HCT116 (cell line): ENCODE measurements around the gene MAP4K4. TPM values are rescaled to one million over a fixed set of nuclear protein-coding genes. Genes with fewer than 3 reads are reported as not detected.

Experiments used
- ATAC-seq: fragments of 200-7000 bp; cut with Tn5 transposase; 2 replicates; pipeline ENCODE4 v1.9.1; 2020; ENCODE audit warnings: mild to moderate bottlenecking, moderate library complexity
- BruUV-seq: library from RNA; stranded (reverse); fragments of 400-500 nt; replicated peaks from 2 replicates; lab custom pipeline; 2021; lab: Mats Ljungman, UMichigan
- CTCF ChIA-PET: fragments of 300-600 bp; sonication (Branson Sonifier 250); formaldehyde crosslinking; loops from one replicate; lab custom pipeline; 2021; ENCODE audit warnings: antibody characterized with exemption; lab: Charles Lee
- POLR2A ChIA-PET: fragments of 300-600, 350-600 bp; sonication (Branson Sonifier 250); formaldehyde crosslinking; loops from one replicate; lab custom pipeline; 2021; ENCODE audit warnings: antibody characterized with exemption; lab: Charles Lee
- RAD21 ChIA-PET, 2 experiments: fragments of 300-600 bp; sonication (Branson Sonifier 250); formaldehyde crosslinking; loops; one replicate each; lab custom pipeline; 2023; ENCODE audit warnings: low total read pairs in 2 of 2; ENCODE audit not compliant: uncharacterized antibody in 2 of 2, unreplicated experiment in 2 of 2, low non-redundant PET in 1 of 2; lab: Charles Lee
- DNase-seq: peaks from one replicate; pipeline ENCODE4 v3.0.0-alpha.2; 2010; ENCODE audit warnings: low read depth, low spot score
- H2AFZ ChIP-seq: fragments of 200-600 bp; shearing (Covaris generic), sonication (generic); 2 replicates; pipeline ENCODE4 v1.6.1; 2017; ENCODE audit warnings: low read depth, mixed run types, mixed read lengths, antibody characterized with exemption, low read length; ENCODE audit not compliant: poor library complexity, severe bottlenecking
- H3K27ac ChIP-seq: 2 replicates; pipeline ENCODE4 v1.5.1; 2012; ENCODE audit warnings: low read depth, low read length
- H3K27me3 ChIP-seq: fragments of 200-600 bp; sonication (generic); 2 replicates; pipeline ENCODE4 v1.6.1; 2016; ENCODE audit warnings: mixed run types, low read length, mixed read lengths; ENCODE audit not compliant: insufficient read depth
- H3K36me3 ChIP-seq, 2 experiments: fragments of 200-500 bp in 1 of 2; fragments of 200-600 bp in 1 of 2; sonication (Bioruptor generic) in 1 of 2; sonication (generic) in 1 of 2; 2 replicates each; pipeline versions ENCODE4 v1.5.1 to v1.6.1; 2014 to 2016; ENCODE audit warnings: low read length in 2 of 2, inconsistent platforms in 1 of 2, mixed read lengths in 1 of 2, mixed run types in 1 of 2; ENCODE audit not compliant: insufficient read depth in 2 of 2, control insufficient read depth in 1 of 2
- H3K4me1 ChIP-seq, 2 experiments: fragments of 200-600 bp in 1 of 2; sonication (generic) in 1 of 2; 2 replicates each; pipeline versions ENCODE4 v1.5.1 to v1.6.1; 2012 to 2017; ENCODE audit warnings: low read length in 2 of 2, inconsistent platforms in 1 of 2, mild to moderate bottlenecking in 1 of 2, mixed read lengths in 1 of 2, mixed run types in 1 of 2, moderate library complexity in 1 of 2; ENCODE audit not compliant: insufficient read depth in 2 of 2, control insufficient read depth in 1 of 2
- H3K4me2 ChIP-seq: fragments of 200-600 bp; sonication (generic); 2 replicates; pipeline ENCODE4 v1.6.1; 2017; ENCODE audit warnings: mixed run types, low read length, mixed read lengths
- H3K4me3 ChIP-seq, 2 experiments: fragments of 200-600 bp in 1 of 2; sonication (generic) in 1 of 2; replicated peaks in 1 of 2; 2 replicates each; pipeline ENCODE4 v1.5.1; 2011 to 2016; ENCODE audit warnings: low read length in 2 of 2, control low read depth in 1 of 2, low read depth in 1 of 2, mild to moderate bottlenecking in 1 of 2, mixed read lengths in 1 of 2, mixed run types in 1 of 2
- H3K79me2 ChIP-seq: fragments of 200-600 bp; sonication (generic); 2 replicates; pipeline ENCODE4 v1.6.1; 2017; ENCODE audit warnings: mild to moderate bottlenecking, mixed run types, low read length, moderate library complexity, mixed read lengths; ENCODE audit not compliant: insufficient read depth
- H3K9ac ChIP-seq: fragments of 200-600 bp; sonication (generic); 2 replicates; pipeline ENCODE4 v1.6.1; 2016; ENCODE audit warnings: low read length, mixed read lengths
- H3K9me2 ChIP-seq: fragments of 200-600 bp; sonication (generic), shearing (Covaris generic); 2 replicates; pipeline ENCODE4 v1.6.1; 2017; ENCODE audit warnings: mixed run types, mild to moderate bottlenecking, moderate library complexity; ENCODE audit not compliant: insufficient read depth
- H3K9me3 ChIP-seq, 2 experiments: fragments of 200-500 bp in 1 of 2; fragments of 200-600 bp in 1 of 2; sonication (Bioruptor generic) in 1 of 2; sonication (generic) in 1 of 2; 2 replicates each; pipeline ENCODE4 v1.6.1; 2014 to 2017; ENCODE audit warnings: low read length in 2 of 2, mixed read lengths in 2 of 2, inconsistent platforms in 1 of 2, low read depth in 1 of 2, mild to moderate bottlenecking in 1 of 2, mixed run types in 1 of 2, moderate library complexity in 1 of 2; ENCODE audit not compliant: control insufficient read depth in 1 of 2, insufficient read depth in 1 of 2
- H4K20me1 ChIP-seq: fragments of 200-600 bp; sonication (generic), shearing (Covaris generic); 2 replicates; pipeline ENCODE4 v1.6.1; 2017; ENCODE audit warnings: mixed run types, mild to moderate bottlenecking, moderate library complexity; ENCODE audit not compliant: insufficient read depth
- EGR1 ChIP-seq: IDR thresholded peaks from 2 replicates; pipeline ENCODE4 v1.6.1; 2012; ENCODE audit warnings: low read depth
- EZH2 ChIP-seq: fragments of 200-600 bp; sonication (generic); IDR thresholded peaks from 2 replicates; pipeline ENCODE4 v1.6.1; 2017; ENCODE audit warnings: antibody characterized with exemption, mixed run types
- FOSL1 ChIP-seq: IDR thresholded peaks from 2 replicates; pipeline ENCODE4 v1.6.1; 2012; ENCODE audit warnings: low read depth
- JUND ChIP-seq: IDR thresholded peaks from 2 replicates; pipeline ENCODE4 v1.6.1; 2012
- POLR2A ChIP-seq: IDR thresholded peaks from 2 replicates; pipeline ENCODE4 v1.7.0; 2011; ENCODE audit warnings: borderline replicate concordance; ENCODE audit not compliant: insufficient read depth, insufficient read length; ENCODE audit errors: extremely low read depth
- POLR2AphosphoS5 ChIP-seq: IDR thresholded peaks from 2 replicates; pipeline ENCODE4 v1.6.1; 2011; ENCODE audit warnings: mild to moderate bottlenecking, low read depth, low read length, moderate library complexity
- RAD21 ChIP-seq: IDR thresholded peaks from 2 replicates; pipeline ENCODE4 v1.6.1; 2012; ENCODE audit warnings: low read depth, mild to moderate bottlenecking
- SIN3A ChIP-seq: IDR thresholded peaks from 2 replicates; pipeline ENCODE4 v1.6.1; 2012; ENCODE audit warnings: low read depth
- SP1 ChIP-seq: IDR thresholded peaks from 2 replicates; pipeline ENCODE4 v1.6.1; 2012; ENCODE audit warnings: low read depth
- SRF ChIP-seq: IDR thresholded peaks from 2 replicates; pipeline ENCODE4 v1.6.1; 2012; ENCODE audit warnings: low read depth
- TCF7L2 ChIP-seq: IDR thresholded peaks from 2 replicates; pipeline ENCODE4 v1.7.0; 2011; ENCODE audit warnings: borderline replicate concordance, inconsistent platforms; ENCODE audit not compliant: insufficient read depth, insufficient read length; ENCODE audit errors: extremely low read depth
- YY1 ChIP-seq: IDR thresholded peaks from 2 replicates; pipeline ENCODE4 v1.6.1; 2011; ENCODE audit warnings: low read length, low read depth, moderate library complexity, mild to moderate bottlenecking; ENCODE audit not compliant: insufficient replicate concordance; ENCODE audit errors: extremely low read depth
- ZFX ChIP-seq: fragments of 450-650 bp; IDR thresholded peaks from 2 replicates; pipeline ENCODE4 v1.6.1; 2017
- ZNF274 ChIP-seq: fragments of 200-500 bp; sonication (Bioruptor generic); IDR thresholded peaks from 2 replicates; pipeline ENCODE4 v1.6.1; 2014; ENCODE audit warnings: mild to moderate bottlenecking, low read depth, low read length, inconsistent platforms
- intact Hi-C: fragments of 100-400 bp; cut with micrococcal nuclease; formaldehyde crosslinking; loops from 2 replicates; pipeline ENCODE4 v1.10.0; 2022
- total RNA-seq: library from RNA; stranded (reverse); gene quantifications from one replicate; pipeline ENCODE4 v1.2.1, GENCODE V29; 2021; ENCODE audit not compliant: unreplicated experiment
- TF ChIP-seq, protein P1 (sequence below): IDR thresholded peaks from 2 replicates; pipeline ENCODE4 v1.6.1; 2012
- TF ChIP-seq, protein P2 (sequence below), 3 experiments: fragments of 200-600 bp in 1 of 3; sonication (generic) in 1 of 3; IDR thresholded peaks in 2 of 3; conservative IDR thresholded peaks in 1 of 3; 2 replicates each; pipeline ENCODE4 v1.5.1; 2012 to 2017; ENCODE audit warnings: low read depth in 2 of 3, low read length in 2 of 3, antibody characterized with exemption in 1 of 3, borderline replicate concordance in 1 of 3, control low read depth in 1 of 3, mild to moderate bottlenecking in 1 of 3, mixed read lengths in 1 of 3, mixed run types in 1 of 3, moderate library complexity in 1 of 3; ENCODE audit not compliant: insufficient read depth in 1 of 3
- TF ChIP-seq, protein P3 (sequence below): IDR thresholded peaks from 2 replicates; pipeline ENCODE4 v1.6.1; 2012
- TF ChIP-seq, protein P4 (sequence below): IDR thresholded peaks from 2 replicates; pipeline ENCODE4 v1.6.1; 2011; ENCODE audit warnings: mild to moderate bottlenecking, low read length, moderate library complexity; ENCODE audit not compliant: insufficient replicate concordance; ENCODE audit errors: extremely low read depth
- TF ChIP-seq, protein P5 (sequence below): IDR thresholded peaks from 2 replicates; pipeline ENCODE4 v1.6.1; 2012; ENCODE audit warnings: low read depth

The MAP4K4 gene
- total RNA-seq, 1 experiment from 2014 or later: 62.3 TPM

DNA sequence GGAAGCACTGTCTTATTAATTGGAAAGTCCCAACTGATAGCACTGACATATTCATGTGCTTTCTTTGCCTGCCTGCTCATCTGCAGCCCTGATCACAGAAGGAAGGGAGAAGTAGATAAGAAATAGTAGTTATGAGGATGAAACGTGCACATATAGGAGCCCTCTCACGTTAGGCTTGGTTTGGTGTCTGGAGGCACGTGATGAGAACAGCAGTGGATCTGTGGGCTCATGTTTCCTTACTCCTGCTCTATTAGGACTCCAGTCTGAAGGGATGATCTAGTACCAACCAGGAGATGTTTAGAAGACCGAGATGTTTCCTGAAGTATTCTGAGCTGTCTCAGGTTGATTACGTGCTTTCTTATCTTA is 84.9 kb downstream of the MAP4K4 start:
- H3K79me2 ChIP-seq: peaks cover 94% of the 10 kb centered on the region
- no peaks in the 10 kb centered on the region for H3K9me2 ChIP-seq
- H3K4me2 ChIP-seq: no peak overlapping the region
- BruUV-seq: no TSS peak
- H3K4me3 ChIP-seq: no peak overlapping the region
- H2AFZ ChIP-seq: no peak overlapping the region
- TF ChIP-seq SIN3A (no peak), EZH2 (no peak), SRF (no peak), YY1 (no peak), POLR2AphosphoS5 (no peak), ZNF274 (no peak), EGR1 (no peak), TCF7L2 (no peak), POLR2A (no peak), FOSL1 (no peak), JUND (no peak), ZFX (no peak), RAD21 (no peak), SP1 (no peak)
- TF ChIP-seq, protein P1, sequence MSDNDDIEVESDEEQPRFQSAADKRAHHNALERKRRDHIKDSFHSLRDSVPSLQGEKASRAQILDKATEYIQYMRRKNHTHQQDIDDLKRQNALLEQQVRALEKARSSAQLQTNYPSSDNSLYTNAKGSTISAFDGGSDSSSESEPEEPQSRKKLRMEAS: no peak
- TF ChIP-seq, protein P2, sequence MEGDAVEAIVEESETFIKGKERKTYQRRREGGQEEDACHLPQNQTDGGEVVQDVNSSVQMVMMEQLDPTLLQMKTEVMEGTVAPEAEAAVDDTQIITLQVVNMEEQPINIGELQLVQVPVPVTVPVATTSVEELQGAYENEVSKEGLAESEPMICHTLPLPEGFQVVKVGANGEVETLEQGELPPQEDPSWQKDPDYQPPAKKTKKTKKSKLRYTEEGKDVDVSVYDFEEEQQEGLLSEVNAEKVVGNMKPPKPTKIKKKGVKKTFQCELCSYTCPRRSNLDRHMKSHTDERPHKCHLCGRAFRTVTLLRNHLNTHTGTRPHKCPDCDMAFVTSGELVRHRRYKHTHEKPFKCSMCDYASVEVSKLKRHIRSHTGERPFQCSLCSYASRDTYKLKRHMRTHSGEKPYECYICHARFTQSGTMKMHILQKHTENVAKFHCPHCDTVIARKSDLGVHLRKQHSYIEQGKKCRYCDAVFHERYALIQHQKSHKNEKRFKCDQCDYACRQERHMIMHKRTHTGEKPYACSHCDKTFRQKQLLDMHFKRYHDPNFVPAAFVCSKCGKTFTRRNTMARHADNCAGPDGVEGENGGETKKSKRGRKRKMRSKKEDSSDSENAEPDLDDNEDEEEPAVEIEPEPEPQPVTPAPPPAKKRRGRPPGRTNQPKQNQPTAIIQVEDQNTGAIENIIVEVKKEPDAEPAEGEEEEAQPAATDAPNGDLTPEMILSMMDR (IDR thresholded peaks at IDR 0.05 in 2 of 3, conservative IDR thresholded peaks at IDR 0.05 in 1 of 3; ENCODE audit: borderline replicate concordance in 1 of 3, insufficient read depth in 1 of 3, low read depth in 2 of 3, low read length in 2 of 3): no peak
- TF ChIP-seq, protein P3, sequence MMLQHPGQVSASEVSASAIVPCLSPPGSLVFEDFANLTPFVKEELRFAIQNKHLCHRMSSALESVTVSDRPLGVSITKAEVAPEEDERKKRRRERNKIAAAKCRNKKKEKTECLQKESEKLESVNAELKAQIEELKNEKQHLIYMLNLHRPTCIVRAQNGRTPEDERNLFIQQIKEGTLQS: no peak
- TF ChIP-seq, protein P4, sequence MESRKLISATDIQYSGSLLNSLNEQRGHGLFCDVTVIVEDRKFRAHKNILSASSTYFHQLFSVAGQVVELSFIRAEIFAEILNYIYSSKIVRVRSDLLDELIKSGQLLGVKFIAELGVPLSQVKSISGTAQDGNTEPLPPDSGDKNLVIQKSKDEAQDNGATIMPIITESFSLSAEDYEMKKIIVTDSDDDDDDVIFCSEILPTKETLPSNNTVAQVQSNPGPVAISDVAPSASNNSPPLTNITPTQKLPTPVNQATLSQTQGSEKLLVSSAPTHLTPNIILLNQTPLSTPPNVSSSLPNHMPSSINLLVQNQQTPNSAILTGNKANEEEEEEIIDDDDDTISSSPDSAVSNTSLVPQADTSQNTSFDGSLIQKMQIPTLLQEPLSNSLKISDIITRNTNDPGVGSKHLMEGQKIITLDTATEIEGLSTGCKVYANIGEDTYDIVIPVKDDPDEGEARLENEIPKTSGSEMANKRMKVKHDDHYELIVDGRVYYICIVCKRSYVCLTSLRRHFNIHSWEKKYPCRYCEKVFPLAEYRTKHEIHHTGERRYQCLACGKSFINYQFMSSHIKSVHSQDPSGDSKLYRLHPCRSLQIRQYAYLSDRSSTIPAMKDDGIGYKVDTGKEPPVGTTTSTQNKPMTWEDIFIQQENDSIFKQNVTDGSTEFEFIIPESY: no peak
- TF ChIP-seq, protein P5, sequence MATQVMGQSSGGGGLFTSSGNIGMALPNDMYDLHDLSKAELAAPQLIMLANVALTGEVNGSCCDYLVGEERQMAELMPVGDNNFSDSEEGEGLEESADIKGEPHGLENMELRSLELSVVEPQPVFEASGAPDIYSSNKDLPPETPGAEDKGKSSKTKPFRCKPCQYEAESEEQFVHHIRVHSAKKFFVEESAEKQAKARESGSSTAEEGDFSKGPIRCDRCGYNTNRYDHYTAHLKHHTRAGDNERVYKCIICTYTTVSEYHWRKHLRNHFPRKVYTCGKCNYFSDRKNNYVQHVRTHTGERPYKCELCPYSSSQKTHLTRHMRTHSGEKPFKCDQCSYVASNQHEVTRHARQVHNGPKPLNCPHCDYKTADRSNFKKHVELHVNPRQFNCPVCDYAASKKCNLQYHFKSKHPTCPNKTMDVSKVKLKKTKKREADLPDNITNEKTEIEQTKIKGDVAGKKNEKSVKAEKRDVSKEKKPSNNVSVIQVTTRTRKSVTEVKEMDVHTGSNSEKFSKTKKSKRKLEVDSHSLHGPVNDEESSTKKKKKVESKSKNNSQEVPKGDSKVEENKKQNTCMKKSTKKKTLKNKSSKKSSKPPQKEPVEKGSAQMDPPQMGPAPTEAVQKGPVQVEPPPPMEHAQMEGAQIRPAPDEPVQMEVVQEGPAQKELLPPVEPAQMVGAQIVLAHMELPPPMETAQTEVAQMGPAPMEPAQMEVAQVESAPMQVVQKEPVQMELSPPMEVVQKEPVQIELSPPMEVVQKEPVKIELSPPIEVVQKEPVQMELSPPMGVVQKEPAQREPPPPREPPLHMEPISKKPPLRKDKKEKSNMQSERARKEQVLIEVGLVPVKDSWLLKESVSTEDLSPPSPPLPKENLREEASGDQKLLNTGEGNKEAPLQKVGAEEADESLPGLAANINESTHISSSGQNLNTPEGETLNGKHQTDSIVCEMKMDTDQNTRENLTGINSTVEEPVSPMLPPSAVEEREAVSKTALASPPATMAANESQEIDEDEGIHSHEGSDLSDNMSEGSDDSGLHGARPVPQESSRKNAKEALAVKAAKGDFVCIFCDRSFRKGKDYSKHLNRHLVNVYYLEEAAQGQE: no peak
- TF ChIP-seq, all 23 proteins: peak for 0
- no peak overlapping the region for H3K9ac ChIP-seq
- RAD21 ChIA-PET: no interaction called here
- no peaks in the 10 kb centered on the region; the same call in 1 of the 2 replicates for H4K20me1 ChIP-seq
- H3K4me1 ChIP-seq: no peaks in the 10 kb centered on the region
- no peaks in the 10 kb centered on the region for H3K9me3 ChIP-seq
- intact Hi-C loops: no loop called here
- POLR2A ChIA-PET: no interaction called here
- no peaks in the 10 kb centered on the region for H3K36me3 ChIP-seq
- CTCF ChIA-PET: interaction anchor here (0.6 kb wide), 1 partner anchor 27 kb away, joined by 3 read pairs; no protein-coding TSS in a partner anchor
- H3K27me3 ChIP-seq: no peaks in the 10 kb centered on the region
- ATAC-seq: no peak
- no peak for DNase-seq
- H3K27ac ChIP-seq: no peak overlapping the region
